Activated CD4-positive, alpha-beta memory T cell treated with anti-CD3 and anti-CD28 coated beads, Interleukin-2, amount 10 ng/mL, durations not matched to agents 7 days and 5 days (primary cell): ENCODE results near the gene NBPF9. TPM values are rescaled to one million over a fixed set of nuclear protein-coding genes. Genes with fewer than 3 reads are reported as not detected.
"Not testable (repeated sequence)": the region's sequence is repeated elsewhere in the genome, so short reads cannot be mapped to it uniquely, and the experiment has no call there.

Experiments
- CTCF ChIA-PET: fragments of 350-600 bp; sonication (Branson Sonifier 250); formaldehyde crosslinking; loops from one replicate; lab custom pipeline; 2021; ENCODE audit warnings: antibody characterized with exemption, inconsistent platforms; lab: Charles Lee
- POLR2A ChIA-PET: fragments of 350-600 bp; sonication (Branson Sonifier 250); formaldehyde crosslinking; loops from one replicate; lab custom pipeline; 2021; ENCODE audit warnings: antibody characterized with exemption; lab: Charles Lee
- DNase-seq: peaks from one replicate; pipeline ENCODE4 v3.0.0-alpha.2; 2020
- H3K27ac Mint-ChIP-seq: one replicate; pipeline ENCODE4 v1.8.0; 2021; ENCODE audit warnings: mild to moderate bottlenecking, mixed read lengths
- H3K27me3 Mint-ChIP-seq: one replicate; pipeline ENCODE4 v1.8.0; 2021; ENCODE audit warnings: mixed read lengths
- H3K36me3 Mint-ChIP-seq: one replicate; pipeline ENCODE4 v1.8.0; 2021; ENCODE audit warnings: low read depth, mixed read lengths
- H3K4me1 Mint-ChIP-seq: one replicate; pipeline ENCODE4 v1.8.0; 2021; ENCODE audit warnings: mixed read lengths
- H3K4me3 Mint-ChIP-seq: one replicate; pipeline ENCODE4 v1.8.0; 2021; ENCODE audit warnings: mild to moderate bottlenecking, mixed read lengths
- H3K9me3 Mint-ChIP-seq: one replicate; pipeline ENCODE4 v1.8.0; 2021; ENCODE audit warnings: mixed read lengths
- total RNA-seq, 2 experiments: library from RNA; stranded (reverse); gene quantifications; one replicate each; pipeline ENCODE4 v1.2.3, GENCODE V29; 2021

NBPF9 gene, protein sequence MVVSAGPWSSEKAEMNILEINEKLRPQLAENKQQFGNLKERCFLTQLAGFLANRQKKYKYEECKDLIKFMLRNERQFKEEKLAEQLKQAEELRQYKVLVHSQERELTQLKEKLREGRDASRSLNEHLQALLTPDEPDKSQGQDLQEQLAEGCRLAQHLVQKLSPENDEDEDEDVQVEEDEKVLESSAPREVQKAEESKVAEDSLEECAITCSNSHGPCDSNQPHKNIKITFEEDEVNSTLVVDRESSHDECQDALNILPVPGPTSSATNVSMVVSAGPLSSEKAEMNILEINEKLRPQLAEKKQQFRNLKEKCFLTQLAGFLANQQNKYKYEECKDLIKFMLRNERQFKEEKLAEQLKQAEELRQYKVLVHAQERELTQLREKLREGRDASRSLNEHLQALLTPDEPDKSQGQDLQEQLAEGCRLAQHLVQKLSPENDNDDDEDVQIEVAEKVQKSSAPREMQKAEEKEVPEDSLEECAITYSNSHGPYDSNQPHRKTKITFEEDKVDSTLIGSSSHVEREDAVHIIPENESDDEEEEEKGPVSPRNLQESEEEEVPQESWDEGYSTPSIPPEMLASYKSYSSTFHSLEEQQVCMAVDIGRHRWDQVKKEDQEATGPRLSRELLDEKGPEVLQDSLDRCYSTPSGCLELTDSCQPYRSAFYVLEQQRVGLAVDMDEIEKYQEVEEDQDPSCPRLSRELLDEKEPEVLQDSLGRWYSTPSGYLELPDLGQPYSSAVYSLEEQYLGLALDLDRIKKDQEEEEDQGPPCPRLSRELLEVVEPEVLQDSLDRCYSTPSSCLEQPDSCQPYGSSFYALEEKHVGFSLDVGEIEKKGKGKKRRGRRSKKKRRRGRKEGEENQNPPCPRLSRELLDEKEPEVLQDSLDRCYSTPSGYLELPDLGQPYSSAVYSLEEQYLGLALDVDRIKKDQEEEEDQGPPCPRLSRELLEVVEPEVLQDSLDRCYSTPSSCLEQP (N-terminal part only)
- 10 to 100 TPM; 27.5 to 28.8 TPM for total RNA-seq

DNA sequence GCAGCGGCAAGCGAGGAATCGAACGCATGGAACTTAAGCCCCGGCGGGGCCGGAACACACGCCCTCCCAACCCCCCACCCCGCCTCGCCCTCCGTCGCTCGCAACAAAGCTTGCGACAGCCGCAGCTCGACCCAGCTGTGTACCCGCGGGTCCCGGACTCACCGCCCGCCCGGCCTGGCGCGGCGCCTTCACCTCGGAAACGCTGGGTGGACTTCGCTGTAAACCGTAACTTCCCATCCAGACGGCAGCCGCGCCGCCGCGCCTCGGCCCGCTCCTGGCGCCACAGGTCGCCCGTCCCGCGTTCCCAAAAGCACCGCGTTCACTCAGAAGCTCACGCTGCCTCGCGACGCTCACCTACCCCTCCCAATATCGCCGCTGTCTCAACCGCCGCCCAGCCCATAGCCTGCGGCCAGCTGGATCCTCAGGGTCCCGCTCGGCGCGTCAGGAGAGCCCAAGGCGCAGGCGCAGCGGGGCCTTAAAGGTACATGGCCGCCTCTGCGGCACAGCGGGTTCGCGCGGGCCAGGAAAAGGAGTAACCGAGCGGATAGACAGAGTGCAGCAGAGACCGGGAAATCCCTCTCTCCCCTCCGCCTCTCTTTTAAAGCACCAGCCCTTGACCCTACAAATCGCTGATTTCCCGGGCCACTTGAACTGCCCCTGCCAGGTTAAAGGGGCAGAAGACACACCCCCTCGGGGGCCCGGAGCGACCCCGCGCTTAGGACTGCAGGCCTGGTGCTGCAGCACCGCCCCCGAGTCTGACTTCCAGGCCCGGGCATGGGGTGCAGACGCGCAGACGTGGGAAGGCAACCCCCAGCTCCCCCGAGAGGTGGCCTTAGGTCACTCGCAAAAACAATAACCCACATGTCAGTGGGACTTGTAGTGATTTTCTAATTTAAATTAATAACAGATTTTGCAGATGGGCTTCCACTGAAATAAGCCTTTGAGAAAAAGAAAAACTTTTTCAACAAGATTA, at the start of gene NBPF9:
NBPF9 (minus strand) TSS at position 443 of the 973 bp plus-strand sequence. CDS start 21,412 bp downstream, outside the sequence.
- CTCF ChIA-PET, H3K9me3 Mint-ChIP-seq, H3K36me3 Mint-ChIP-seq, H3K27me3 Mint-ChIP-seq, H3K4me1 Mint-ChIP-seq, POLR2A ChIA-PET: not testable (repeated sequence)
- DNase-seq, result peak; percentile 51
- Mint-ChIP-seq H3K4me3 (peak within 1 kb of the TSS; percentile 100), H3K27ac (peak within 1 kb of the TSS; percentile 97)

DNA sequence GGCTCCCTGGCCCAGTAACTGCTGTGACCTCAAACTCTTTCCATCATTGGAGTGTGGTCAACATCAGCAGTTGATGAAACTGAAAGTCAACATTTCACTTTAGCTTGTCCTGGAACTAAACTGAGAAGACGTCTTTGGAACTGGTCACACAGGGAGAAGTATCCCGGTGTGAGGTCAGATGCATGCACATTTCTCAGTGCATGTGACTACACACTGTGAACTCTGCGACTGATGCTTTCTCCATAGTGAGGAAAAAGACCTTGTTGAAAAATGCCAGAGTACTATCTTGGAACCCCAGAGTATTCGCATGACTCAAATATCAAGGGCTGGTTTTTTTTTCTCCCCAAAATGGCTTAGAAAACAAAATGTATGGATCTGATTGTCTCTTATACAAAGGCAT, 46.6 kb upstream of the NBPF9 start:
- H3K9me3 Mint-ChIP-seq, POLR2A ChIA-PET, H3K4me3 Mint-ChIP-seq, CTCF ChIA-PET, H3K4me1 Mint-ChIP-seq, H3K27me3 Mint-ChIP-seq, DNase-seq, H3K27ac Mint-ChIP-seq, H3K36me3 Mint-ChIP-seq: not testable (repeated sequence)

DNA sequence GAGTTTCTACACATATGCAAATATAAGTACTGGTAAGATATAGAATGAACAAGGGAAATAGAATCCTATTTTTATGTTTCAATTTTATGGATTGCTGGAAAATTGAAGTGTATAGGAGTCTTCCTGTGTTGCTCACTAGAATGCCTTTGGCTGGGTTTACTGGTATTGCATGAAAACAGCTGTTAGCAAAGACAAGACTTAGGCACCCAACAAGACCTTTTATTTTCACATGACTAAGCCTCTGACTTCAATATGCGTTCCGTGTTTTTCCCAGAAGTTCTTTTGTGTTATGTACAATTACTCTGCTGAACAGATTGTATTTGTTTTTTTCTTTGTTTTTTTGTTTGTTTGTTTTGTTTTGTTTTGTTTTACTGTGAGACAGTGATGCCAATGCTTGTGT, 34.2 kb upstream of the NBPF9 start:
- H3K27me3 Mint-ChIP-seq, H3K36me3 Mint-ChIP-seq, H3K27ac Mint-ChIP-seq, H3K9me3 Mint-ChIP-seq, DNase-seq, POLR2A ChIA-PET, CTCF ChIA-PET, H3K4me3 Mint-ChIP-seq, H3K4me1 Mint-ChIP-seq: not testable (repeated sequence)

DNA sequence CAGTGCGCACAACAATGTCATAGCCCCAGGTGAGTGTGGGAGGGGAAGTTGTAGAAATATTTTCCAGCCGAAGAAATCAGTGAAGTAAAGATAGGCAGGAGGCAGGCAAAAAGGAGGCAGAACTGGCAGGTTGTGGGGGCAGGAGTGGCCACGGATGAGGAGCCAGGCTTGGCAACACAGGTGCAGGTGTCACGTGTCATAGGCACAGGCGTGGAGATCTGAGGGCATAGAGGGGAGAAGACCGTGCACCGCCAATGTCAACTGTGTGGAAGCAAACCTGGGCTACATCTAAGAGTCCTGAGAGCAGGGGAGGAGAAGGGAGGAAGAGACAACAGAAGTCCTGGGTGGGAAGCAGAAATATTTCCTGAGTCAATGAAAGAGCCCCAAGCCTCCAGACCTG, 27.6 kb upstream of the NBPF9 start:
- H3K4me1 Mint-ChIP-seq, H3K27ac Mint-ChIP-seq, DNase-seq, H3K4me3 Mint-ChIP-seq, H3K9me3 Mint-ChIP-seq, H3K36me3 Mint-ChIP-seq, CTCF ChIA-PET, POLR2A ChIA-PET, H3K27me3 Mint-ChIP-seq: not testable (repeated sequence)

DNA sequence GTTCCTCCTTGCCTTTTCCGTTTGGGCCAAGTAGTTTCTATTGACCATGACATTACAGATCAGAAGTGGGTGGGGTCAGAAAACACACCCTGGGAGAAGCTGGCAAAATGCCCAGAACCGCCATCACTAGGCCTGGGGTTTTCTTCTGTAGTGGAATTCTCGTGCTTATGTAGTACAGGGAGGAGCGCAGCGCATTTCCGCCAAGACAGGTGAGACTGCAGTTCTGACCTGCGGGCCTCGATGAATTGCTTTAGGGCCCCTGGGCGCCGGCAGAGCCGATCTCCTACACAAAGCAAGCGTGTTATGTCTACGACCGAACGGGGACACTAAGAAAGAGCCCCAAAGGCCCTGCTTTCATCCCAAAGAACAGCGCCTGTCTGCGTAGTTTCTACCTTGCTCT, 25.9 kb upstream of the NBPF9 start:
- H3K9me3 Mint-ChIP-seq, CTCF ChIA-PET, H3K36me3 Mint-ChIP-seq: not testable (repeated sequence)

DNA sequence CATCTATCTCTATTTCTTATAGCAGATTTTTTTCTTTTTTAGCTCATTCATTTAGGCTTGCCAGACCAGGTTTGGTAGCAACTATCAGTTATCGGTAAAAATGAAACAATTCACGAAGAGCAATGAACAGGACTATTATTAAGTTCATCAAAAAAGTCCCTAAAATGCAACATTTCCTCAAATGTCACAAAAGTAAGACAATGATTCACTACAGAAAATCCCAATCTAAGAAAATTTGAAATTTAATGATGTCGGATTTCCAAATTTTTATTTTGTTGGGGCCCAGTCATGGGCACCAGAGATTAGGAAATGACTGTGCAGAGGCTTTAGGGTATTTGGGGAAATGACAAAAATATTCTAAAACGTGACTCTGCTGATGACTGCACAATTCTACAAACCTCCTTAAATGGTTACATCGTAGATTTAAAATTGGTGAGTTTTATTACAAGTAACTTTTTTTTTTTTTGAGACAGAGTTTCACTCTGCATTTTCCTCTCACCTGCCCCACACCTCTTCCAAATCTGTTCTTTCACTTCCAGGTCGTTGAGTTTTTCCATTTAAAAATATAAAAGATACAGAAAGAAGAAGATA, 23.3 kb upstream of the NBPF9 start:
- H3K9me3 Mint-ChIP-seq, H3K4me1 Mint-ChIP-seq, DNase-seq, H3K4me3 Mint-ChIP-seq, H3K27me3 Mint-ChIP-seq, CTCF ChIA-PET, H3K27ac Mint-ChIP-seq, POLR2A ChIA-PET, H3K36me3 Mint-ChIP-seq: not testable (repeated sequence)

More for the DNA sequence above, 25.9 kb upstream of the NBPF9 start:
- DNase-seq, POLR2A ChIA-PET, H3K4me1 Mint-ChIP-seq, H3K4me3 Mint-ChIP-seq, H3K27me3 Mint-ChIP-seq, H3K27ac Mint-ChIP-seq: not testable (repeated sequence)

DNA sequence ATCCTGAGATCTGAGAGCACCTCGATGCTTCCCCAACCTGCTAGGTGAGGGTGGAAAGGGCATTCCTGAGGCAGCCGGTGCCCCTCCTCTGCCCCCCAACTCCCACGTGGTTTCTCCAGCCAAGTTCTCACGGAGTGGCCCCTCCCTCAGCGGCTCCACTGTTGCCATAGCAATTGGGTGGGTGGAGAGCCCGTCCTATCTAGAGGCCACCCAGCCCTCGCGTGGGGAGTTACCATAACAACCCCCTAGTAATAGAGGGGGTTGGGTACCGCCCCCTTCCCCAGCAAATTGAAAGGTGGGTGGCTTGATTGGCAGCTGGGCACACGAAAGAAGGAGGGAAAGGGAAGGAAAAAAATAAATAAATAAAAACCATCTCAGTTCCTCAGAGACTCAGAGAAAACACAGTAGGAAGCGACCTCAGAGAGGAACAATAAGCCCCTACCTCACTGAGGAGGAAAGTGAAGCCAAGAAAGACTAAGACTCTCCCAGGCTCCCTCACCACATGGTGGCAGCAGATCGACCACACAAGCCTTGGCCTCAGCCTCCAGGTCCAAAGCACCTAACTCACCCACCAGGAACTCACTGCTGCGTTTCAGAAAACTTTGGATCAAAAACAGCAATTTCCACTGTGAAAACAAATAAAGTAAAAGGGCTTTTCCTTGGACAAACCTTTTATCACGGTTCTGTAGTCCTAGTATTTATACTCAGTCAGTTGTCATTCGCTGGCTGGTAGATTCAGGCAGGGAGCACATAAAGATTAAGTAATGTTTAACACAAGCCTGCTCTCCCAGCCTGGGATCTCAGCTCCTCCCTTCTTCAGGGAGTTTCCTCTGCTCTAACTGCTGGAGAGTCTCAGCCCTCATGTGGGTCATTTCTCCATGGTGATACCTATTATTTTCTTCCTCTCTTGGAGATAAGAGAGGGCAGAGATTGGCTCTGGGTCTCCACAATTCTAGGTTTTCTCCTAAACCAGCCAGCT, 20.9 kb upstream of the NBPF9 start:
- H3K9me3 Mint-ChIP-seq, DNase-seq, H3K36me3 Mint-ChIP-seq, H3K4me1 Mint-ChIP-seq, POLR2A ChIA-PET, H3K27ac Mint-ChIP-seq, H3K4me3 Mint-ChIP-seq, CTCF ChIA-PET, H3K27me3 Mint-ChIP-seq: not testable (repeated sequence)

DNA sequence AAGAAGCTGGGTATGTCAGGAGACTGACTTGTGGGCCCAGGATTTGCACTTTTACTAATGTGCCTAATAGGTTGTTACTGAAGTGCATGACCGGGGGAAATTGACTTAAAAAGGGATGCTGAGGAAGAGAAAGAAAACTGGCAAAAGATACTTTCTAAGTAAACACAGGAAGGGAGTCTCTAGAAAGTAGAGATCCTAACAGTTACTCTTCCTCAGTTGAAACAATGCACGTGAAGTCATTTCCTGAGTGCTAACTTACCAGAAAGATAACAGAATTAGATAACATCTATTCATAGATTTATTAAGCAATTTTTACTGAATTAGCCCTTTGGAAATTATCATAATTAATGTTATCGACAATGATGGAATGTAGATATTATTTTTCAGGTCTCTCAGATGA, 9.5 kb upstream of the NBPF9 start:
- H3K36me3 Mint-ChIP-seq, H3K27me3 Mint-ChIP-seq, POLR2A ChIA-PET, CTCF ChIA-PET, H3K9me3 Mint-ChIP-seq, DNase-seq: not testable (repeated sequence)
- Mint-ChIP-seq H3K4me1 (peaks cover 11% of the 10 kb centered on the region), H3K27ac (peak overlapping the region; percentile 68), H3K4me3 (peak overlapping the region; percentile 17)

DNA sequence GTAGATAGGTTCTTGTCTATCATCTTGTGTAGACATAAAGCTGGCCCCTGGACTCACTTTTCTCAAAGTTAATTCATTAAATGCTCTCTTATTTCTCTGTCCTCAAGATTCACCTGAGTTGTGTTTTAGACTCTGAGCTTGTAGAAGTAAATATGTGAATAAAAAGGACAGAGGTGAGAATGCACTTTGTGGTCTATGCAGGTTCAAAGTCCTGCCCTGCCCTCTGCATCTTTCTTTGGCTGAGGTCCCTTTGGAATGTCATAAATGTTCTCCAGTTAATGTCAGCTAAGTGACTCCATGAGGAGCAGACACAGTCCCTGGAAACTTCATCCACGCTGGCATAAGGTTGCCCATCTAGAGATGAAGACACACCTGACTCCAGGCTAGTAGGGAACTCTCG, 7.0 kb upstream of the NBPF9 start:
- DNase-seq, H3K36me3 Mint-ChIP-seq, CTCF ChIA-PET, POLR2A ChIA-PET, H3K4me3 Mint-ChIP-seq, H3K27me3 Mint-ChIP-seq, H3K9me3 Mint-ChIP-seq, H3K27ac Mint-ChIP-seq: not testable (repeated sequence)
- H3K4me1 Mint-ChIP-seq, result peaks cover 11% of the 10 kb centered on the region

DNA sequence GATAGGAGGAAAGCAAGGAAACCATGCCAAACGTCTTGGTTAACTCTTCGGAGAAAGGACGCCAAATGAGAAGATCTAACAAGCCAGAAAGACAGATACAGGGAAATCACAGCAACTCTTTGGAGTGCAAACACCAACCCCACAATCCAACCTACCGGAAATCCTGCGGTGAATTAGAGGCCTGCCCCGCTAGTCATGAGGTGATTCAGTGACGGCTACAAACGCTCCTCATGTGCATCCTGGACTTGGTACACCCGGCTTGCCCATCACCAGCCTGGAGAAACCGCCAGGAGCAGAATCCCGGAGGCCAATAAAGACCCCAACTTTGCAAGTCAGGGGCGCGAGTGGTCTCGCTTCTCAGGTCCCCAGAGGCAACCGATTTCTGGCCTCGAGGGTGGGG, 777 bp downstream of the NBPF9 start:
- H3K4me3 Mint-ChIP-seq, result peak overlapping the region; percentile 100
- CTCF ChIA-PET, H3K9me3 Mint-ChIP-seq, H3K36me3 Mint-ChIP-seq, H3K27ac Mint-ChIP-seq, H3K4me1 Mint-ChIP-seq, POLR2A ChIA-PET, H3K27me3 Mint-ChIP-seq: not testable (repeated sequence)
- peak; percentile 61 for DNase-seq

DNA sequence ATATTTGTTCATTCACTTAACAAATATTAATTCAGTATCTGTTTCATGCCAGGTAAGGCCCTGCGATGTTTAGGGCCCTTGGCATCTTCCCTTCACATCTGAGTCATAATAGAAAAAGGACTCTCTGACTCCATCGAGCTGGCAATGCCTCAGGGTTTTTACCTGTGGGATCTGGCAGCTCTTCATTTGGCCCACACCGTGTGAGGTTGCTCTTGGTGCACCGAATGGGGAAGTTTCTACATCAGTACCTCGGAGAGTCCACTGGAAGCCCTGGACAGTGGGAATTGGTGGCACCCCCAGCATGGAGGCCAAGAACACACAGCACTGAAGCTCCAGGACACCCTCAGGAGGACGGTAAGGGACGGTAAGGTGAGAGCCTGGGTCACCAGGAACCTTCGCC, 5.1 kb downstream of the NBPF9 start:
- H3K27ac Mint-ChIP-seq, DNase-seq, H3K4me1 Mint-ChIP-seq, POLR2A ChIA-PET, H3K4me3 Mint-ChIP-seq, H3K27me3 Mint-ChIP-seq, CTCF ChIA-PET, H3K36me3 Mint-ChIP-seq, H3K9me3 Mint-ChIP-seq: not testable (repeated sequence)

DNA sequence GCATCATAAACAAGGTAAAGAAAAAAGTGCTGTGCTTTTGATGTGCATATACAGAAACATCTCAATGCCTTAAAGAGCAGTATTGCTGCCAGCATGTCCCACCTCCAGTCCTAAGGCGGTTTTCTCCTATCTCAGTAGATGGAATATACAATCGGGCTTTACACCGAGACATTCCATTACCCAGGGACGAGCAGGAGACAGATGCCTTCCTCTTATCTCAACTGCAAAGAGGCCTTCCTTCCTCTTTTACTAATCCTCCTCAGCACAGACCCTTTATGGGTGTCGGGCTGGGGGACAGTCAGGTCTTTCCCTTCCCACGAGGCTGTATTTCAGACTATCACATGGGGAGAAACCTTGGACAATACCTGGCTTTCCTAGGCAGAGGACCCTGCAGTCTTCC, 10.2 kb downstream of the NBPF9 start:
- CTCF ChIA-PET, H3K4me3 Mint-ChIP-seq: not testable (repeated sequence)

More for the DNA sequence above, 10.2 kb downstream of the NBPF9 start:
- POLR2A ChIA-PET, H3K27ac Mint-ChIP-seq, H3K4me1 Mint-ChIP-seq, H3K27me3 Mint-ChIP-seq, H3K36me3 Mint-ChIP-seq, H3K9me3 Mint-ChIP-seq, DNase-seq: not testable (repeated sequence)
